DND-41 (cell line): ENCODE measurements around the gene KIF18B.
A peak's percentile ranks its signal among the peaks of the same experiment; 100 is the strongest.

Experiments used
- ATAC-seq: fragments of 200-7000 bp; cut with Tn5 transposase; 3 replicates; pipeline ENCODE4 v1.9.1; 2021; ENCODE audit warnings: low read depth; ENCODE audit not compliant: insufficient read depth
- DNase-seq: peaks from one replicate; pipeline ENCODE4 v3.0.0-alpha.2; 2020
- H2AFZ ChIP-seq: 2 replicates; pipeline ENCODE4 v1.6.0; 2012; ENCODE audit warnings: low read depth, low read length
- H3K27ac ChIP-seq: 2 replicates; pipeline ENCODE4 v1.5.1; 2012; ENCODE audit warnings: low read length, inconsistent platforms
- H3K27me3 ChIP-seq: fragments of 200-600 bp; sonication (generic); 2 replicates; pipeline ENCODE4 v1.6.0; 2012; ENCODE audit warnings: low read length, mild to moderate bottlenecking, inconsistent platforms; ENCODE audit not compliant: insufficient read depth, poor library complexity
- H3K36me3 ChIP-seq: 2 replicates; pipeline ENCODE4 v1.5.1; 2012; ENCODE audit warnings: low read length, inconsistent platforms; ENCODE audit not compliant: insufficient read depth
- H3K4me1 ChIP-seq: 2 replicates; pipeline ENCODE4 v1.5.1; 2012; ENCODE audit warnings: mild to moderate bottlenecking, low read length; ENCODE audit not compliant: insufficient read depth
- H3K4me2 ChIP-seq: 2 replicates; pipeline ENCODE4 v1.6.0; 2012; ENCODE audit warnings: mild to moderate bottlenecking, moderate library complexity, low read length, inconsistent platforms; ENCODE audit not compliant: insufficient read depth
- H3K4me3 ChIP-seq, 2 experiments: fragments of 200-600 bp in 1 of 2; shearing (Covaris generic) in 1 of 2; 2 replicates each; pipeline ENCODE4 v1.5.1; 2012 to 2016; ENCODE audit warnings: inconsistent platforms in 2 of 2, low read length in 2 of 2, mild to moderate bottlenecking in 2 of 2, low read depth in 1 of 2, moderate library complexity in 1 of 2
- H3K79me2 ChIP-seq: 2 replicates; pipeline ENCODE4 v1.6.0; 2012; ENCODE audit warnings: low read length, inconsistent platforms; ENCODE audit not compliant: insufficient read depth
- H3K9ac ChIP-seq: 2 replicates; pipeline ENCODE4 v1.6.0; 2012; ENCODE audit warnings: low read depth, mild to moderate bottlenecking, inconsistent platforms, low read length, moderate library complexity
- H3K9me3 ChIP-seq: 2 replicates; pipeline ENCODE4 v1.5.1; 2012; ENCODE audit warnings: low read length, moderate library complexity, mild to moderate bottlenecking, inconsistent platforms; ENCODE audit not compliant: insufficient read depth, severe bottlenecking
- H4K20me1 ChIP-seq: 2 replicates; pipeline ENCODE4 v1.6.0; 2012; ENCODE audit warnings: low read length; ENCODE audit not compliant: insufficient read depth
- CTCF ChIP-seq: IDR thresholded peaks from 2 replicates; pipeline ENCODE4 v1.5.1; 2012; ENCODE audit warnings: borderline replicate concordance, low read length, moderate library complexity, mild to moderate bottlenecking; ENCODE audit not compliant: poor library complexity, severe bottlenecking; ENCODE audit errors: extremely low read depth
- EZH2 ChIP-seq: IDR thresholded peaks from 3 replicates; pipeline ENCODE4 v1.6.1; 2012; ENCODE audit warnings: borderline replicate concordance, low read depth, mild to moderate bottlenecking, moderate library complexity, low read length, inconsistent platforms; ENCODE audit not compliant: severe bottlenecking

Gene KIF18B

GRCh38 chr17:44879376-44879775 is 68.2 kb downstream of the KIF18B start:
- Histone ChIP-seq H3K9ac (no peak overlapping the region), H3K27me3 (no peaks in the 10 kb centered on the region), H3K4me3 (no peak overlapping the region), H3K4me2 (no peak overlapping the region), H4K20me1 (0 out of 2 replicates have a peak, but pooled peaks cover 6% of the 10 kb centered on the region), H2AFZ (no peak overlapping the region), H3K4me1 (no peaks in the 10 kb centered on the region), H3K9me3 (no peaks in the 10 kb centered on the region), H3K79me2 (no peaks in the 10 kb centered on the region), H3K27ac (no peak overlapping the region), H3K36me3 (peaks cover 95% of the 10 kb centered on the region)
- TF ChIP-seq CTCF, result no peak
- no peak for TF ChIP-seq EZH2
- ATAC-seq (no peak), DNase-seq (no peak)

DNA sequence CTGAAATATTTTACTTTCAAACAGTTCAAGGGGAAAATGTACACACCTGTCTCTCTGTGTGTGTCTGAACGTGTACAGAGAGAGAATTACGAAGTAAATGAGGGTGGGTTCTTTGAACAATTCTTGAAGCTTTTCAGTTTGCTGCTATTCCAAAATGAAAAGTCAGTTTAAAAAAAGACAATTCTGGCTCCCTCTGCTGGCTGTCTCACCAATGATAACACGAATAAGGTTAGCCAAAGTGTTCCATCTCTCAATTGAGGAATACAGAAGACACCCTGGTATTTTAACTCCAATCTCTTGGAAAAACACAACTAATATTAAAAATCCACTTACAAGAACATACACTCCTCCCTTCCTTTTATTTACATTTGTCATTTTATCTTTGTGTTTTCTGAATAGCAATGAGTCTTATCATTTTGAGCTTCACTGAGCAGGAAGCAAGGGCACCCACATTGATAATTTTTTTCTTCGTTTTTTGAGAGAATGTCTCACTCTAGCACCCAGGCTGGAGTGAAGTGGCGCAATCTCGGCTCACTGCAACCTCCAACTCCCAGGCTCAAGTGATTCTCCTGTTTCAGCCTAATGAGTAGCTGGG is 68.8 kb downstream of the KIF18B start:
- peak; percentile 50; the same call in 1 of the 3 replicates for ATAC-seq
- Histone ChIP-seq H3K9ac (no peak overlapping the region), H4K20me1 (0 out of 2 replicates have a peak, but pooled peaks cover 6% of the 10 kb centered on the region), H2AFZ (no peak overlapping the region), H3K4me1 (no peaks in the 10 kb centered on the region), H3K36me3 (peaks cover 93% of the 10 kb centered on the region), H3K4me3 (no peak overlapping the region), H3K27me3 (no peaks in the 10 kb centered on the region), H3K9me3 (no peaks in the 10 kb centered on the region), H3K79me2 (no peaks in the 10 kb centered on the region), H3K27ac (no peak overlapping the region), H3K4me2 (no peak overlapping the region)
- TF ChIP-seq EZH2 (no peak), CTCF (peak; percentile 73)
- DNase-seq, result peak; percentile 39

- Histone ChIP-seq H3K9me3 (no peaks in the 10 kb centered on the region), H4K20me1 (peaks cover 8% of the 10 kb centered on the region; the same call in 1 of the 2 replicates), H3K9ac (no peak overlapping the region), H3K4me1 (no peaks in the 10 kb centered on the region), H2AFZ (no peak overlapping the region), H3K79me2 (no peaks in the 10 kb centered on the region), H3K27ac (no peak overlapping the region), H3K27me3 (no peaks in the 10 kb centered on the region), H3K36me3 (peaks cover 91% of the 10 kb centered on the region), H3K4me2 (no peak overlapping the region), H3K4me3 (no peak overlapping the region)
- TF ChIP-seq EZH2 (no peak), CTCF (no peak)
- DNase-seq (no peak), ATAC-seq (no peak)
Observed at GRCh38 chr17:44877121-44877520, 70.5 kb downstream of the KIF18B start.

- Histone ChIP-seq H3K4me3 (no peak overlapping the region), H3K4me2 (no peak overlapping the region), H2AFZ (no peak overlapping the region), H3K79me2 (no peaks in the 10 kb centered on the region), H3K9ac (no peak overlapping the region), H3K36me3 (peaks cover 90% of the 10 kb centered on the region), H3K27me3 (no peaks in the 10 kb centered on the region), H3K4me1 (no peaks in the 10 kb centered on the region), H3K27ac (no peak overlapping the region), H3K9me3 (no peaks in the 10 kb centered on the region), H4K20me1 (peaks cover 8% of the 10 kb centered on the region; the same call in 1 of the 2 replicates)
- ATAC-seq (no peak), DNase-seq (no peak)
- no peak for TF ChIP-seq EZH2
- TF ChIP-seq CTCF, result no peak
Observed at GRCh38 chr17:44875761-44876160, 71.8 kb downstream of the KIF18B start.
